Naive thymus-derived CD4-positive, alpha-beta T cell (primary cell): Measurements from ENCODE around the gene SESN1. TPM values are rescaled to one million over a fixed set of nuclear protein-coding genes. Genes with fewer than 3 reads are reported as not detected.

Source experiments
- ATAC-seq: fragments of 150-1000 bp; cut with Tn5 transposase; 2 replicates; pipeline ENCODE4 v1.10.0; 2021; ENCODE audit warnings: mild to moderate bottlenecking, moderate library complexity
- CTCF ChIA-PET: fragments of 350-600 bp; sonication (Branson Sonifier 250); formaldehyde crosslinking; loops from one replicate; lab custom pipeline; 2021; ENCODE audit warnings: antibody characterized with exemption; lab: Charles Lee
- POLR2A ChIA-PET: fragments of 350-600 bp; sonication (Branson Sonifier 250); formaldehyde crosslinking; loops from one replicate; lab custom pipeline; 2021; ENCODE audit warnings: antibody characterized with exemption, inconsistent platforms; lab: Charles Lee
- DNase-seq, 9 donors: peaks; one replicate each; pipeline versions ENCODE4 v3.0.0 to v3.0.0-alpha.2; 2020 to 2022; ENCODE audit warnings: mixed read lengths in 1 of 9
- H3K27ac ChIP-seq: one replicate; pipeline ENCODE4 v1.7.0; 2013; ENCODE audit warnings: mild to moderate bottlenecking, low read depth, low read length, moderate library complexity
- H3K27me3 ChIP-seq, 2 donors: one replicate each; pipeline ENCODE4 v1.7.0; 2013; ENCODE audit warnings: low read length in 2 of 2, mild to moderate bottlenecking in 2 of 2, moderate library complexity in 2 of 2; ENCODE audit not compliant: control insufficient read depth in 2 of 2, insufficient read depth in 2 of 2
- H3K36me3 ChIP-seq, 3 experiments: 1 replicate in 2 of 3; 2 replicates in 1 of 3; pipeline ENCODE4 v1.7.0; 2013; ENCODE audit warnings: low read length in 3 of 3, mild to moderate bottlenecking in 3 of 3, moderate library complexity in 1 of 3; ENCODE audit not compliant: insufficient read depth in 3 of 3, control insufficient read depth in 2 of 3
- H3K4me1 ChIP-seq, 2 donors: one replicate each; pipeline ENCODE4 v1.7.0; 2013; ENCODE audit warnings: low read length in 2 of 2, mild to moderate bottlenecking in 2 of 2, moderate library complexity in 1 of 2; ENCODE audit not compliant: control insufficient read depth in 2 of 2, insufficient read depth in 2 of 2
- H3K4me3 ChIP-seq: 2 replicates; pipeline ENCODE4 v1.7.0; 2013; ENCODE audit warnings: mild to moderate bottlenecking, low read length
- H3K9me3 ChIP-seq, 3 experiments: 1 replicate in 2 of 3; 2 replicates in 1 of 3; pipeline ENCODE4 v1.7.0; 2013; ENCODE audit warnings: low read length in 3 of 3; ENCODE audit not compliant: control insufficient read depth in 2 of 3
- H3K27ac Mint-ChIP-seq, 9 donors: one replicate each; pipeline ENCODE4 v1.8.0; 2020 to 2022; ENCODE audit warnings: mixed read lengths in 9 of 9, mild to moderate bottlenecking in 8 of 9, moderate library complexity in 5 of 9, inconsistent platforms in 2 of 9
- H3K27me3 Mint-ChIP-seq, 5 donors: one replicate each; pipeline ENCODE4 v1.8.0; 2021 to 2022; ENCODE audit warnings: mixed read lengths in 5 of 5, mild to moderate bottlenecking in 1 of 5
- H3K36me3 Mint-ChIP-seq, 5 donors: one replicate each; pipeline ENCODE4 v1.8.0; 2020 to 2022; ENCODE audit warnings: mixed read lengths in 5 of 5, mild to moderate bottlenecking in 3 of 5, inconsistent platforms in 1 of 5
- H3K4me1 Mint-ChIP-seq, 7 donors: one replicate each; pipeline ENCODE4 v1.8.0; 2020 to 2022; ENCODE audit warnings: mixed read lengths in 7 of 7, mild to moderate bottlenecking in 3 of 7, inconsistent platforms in 1 of 7
- H3K4me3 Mint-ChIP-seq, 10 donors: one replicate each; pipeline ENCODE4 v1.8.0; 2020 to 2022; ENCODE audit warnings: mild to moderate bottlenecking in 10 of 10, mixed read lengths in 10 of 10, moderate library complexity in 6 of 10, inconsistent platforms in 2 of 10
- H3K9me3 Mint-ChIP-seq, 11 donors: one replicate each; pipeline ENCODE4 v1.8.0; 2020 to 2022; ENCODE audit warnings: mixed read lengths in 11 of 11, mild to moderate bottlenecking in 4 of 11, inconsistent platforms in 1 of 11, moderate library complexity in 1 of 11
- intact Hi-C, 2 donors: fragments of 100-400 bp; cut with micrococcal nuclease; formaldehyde crosslinking; loops; one replicate each; pipeline ENCODE4 v1.15.1; 2023
- polyA plus RNA-seq, 2 donors: library from polyadenylated mRNA; unstranded; fragments of 300-500 nt; fragmentation: Illumina TruSeq; gene quantifications; one replicate each; pipeline ENCODE4 v1.2.3, GENCODE V29; 2021
- total RNA-seq, 6 experiments: library from RNA in 5 of 6; stranded (reverse) in 5 of 6; gene quantifications; 1 replicate in 5 of 6; 2 replicates in 1 of 6; pipeline ENCODE4 v1.2.3 and lab custom pipeline; 2021 to 2026

The SESN1 gene
- total and polyA plus RNA-seq, 7 experiments from 2014 or later, result 16.5 to 61.8 (median 37.2) TPM

DNA sequence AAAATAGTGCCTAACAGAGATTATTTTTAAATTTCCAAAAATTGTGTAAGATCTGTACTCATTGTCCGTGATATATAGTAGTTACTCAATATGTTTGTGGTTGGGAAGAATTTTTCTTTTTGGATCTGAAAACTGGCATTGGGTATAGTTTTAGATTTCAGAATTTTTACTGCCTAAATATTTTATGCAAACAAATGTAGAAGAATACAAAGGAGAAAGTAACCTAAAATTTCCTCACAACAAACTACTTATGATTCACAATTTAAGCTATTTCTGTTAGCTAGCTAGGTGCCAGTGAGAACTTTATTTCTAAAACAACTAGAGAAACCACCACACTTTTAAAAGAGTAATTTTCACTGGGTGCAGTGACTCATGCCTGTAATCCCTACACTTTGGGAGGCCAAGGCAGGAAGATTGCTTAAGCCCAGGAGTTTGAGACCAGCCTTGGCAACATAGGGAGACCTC lies 38.8 kb downstream of the SESN1 start:
- intact Hi-C loops, result loop anchor here in 1 of 2 donors (5.0 kb wide), 1 partner anchor 114 kb away; no protein-coding TSS in a partner anchor
- ChIA-PET POLR2A (interaction anchor here (1.6 kb wide), 1 partner anchor 46 kb away, joined by 8 read pairs; no protein-coding TSS in a partner anchor), CTCF (no interaction called here)
- peaks cover 0 to 5% (median 3%) of the 10 kb centered on the region in 5 donors for H3K36me3 Mint-ChIP-seq
- no peak overlapping the region for H3K4me3 ChIP-seq
- H3K4me3 Mint-ChIP-seq, result no peak overlapping the region
- ATAC-seq, result no peak
- H3K9me3 ChIP-seq, result no peaks in the 10 kb centered on the region
- H3K27me3 ChIP-seq, result no peaks in the 10 kb centered on the region
- DNase-seq, result no peak
- H3K9me3 Mint-ChIP-seq, result no peaks in the 10 kb centered on the region
- no peaks in the 10 kb centered on the region for H3K36me3 ChIP-seq
- H3K27me3 Mint-ChIP-seq, result peaks cover 0 to 16% (median 0%) of the 10 kb centered on the region in 5 donors
- H3K27ac ChIP-seq, result no peak overlapping the region
- peaks cover 11 to 68% (median 39%) of the 10 kb centered on the region in 7 donors for H3K4me1 Mint-ChIP-seq
- no peak overlapping the region for H3K27ac Mint-ChIP-seq
- peaks cover 13 to 14% of the 10 kb centered on the region in 2 donors for H3K4me1 ChIP-seq

DNA sequence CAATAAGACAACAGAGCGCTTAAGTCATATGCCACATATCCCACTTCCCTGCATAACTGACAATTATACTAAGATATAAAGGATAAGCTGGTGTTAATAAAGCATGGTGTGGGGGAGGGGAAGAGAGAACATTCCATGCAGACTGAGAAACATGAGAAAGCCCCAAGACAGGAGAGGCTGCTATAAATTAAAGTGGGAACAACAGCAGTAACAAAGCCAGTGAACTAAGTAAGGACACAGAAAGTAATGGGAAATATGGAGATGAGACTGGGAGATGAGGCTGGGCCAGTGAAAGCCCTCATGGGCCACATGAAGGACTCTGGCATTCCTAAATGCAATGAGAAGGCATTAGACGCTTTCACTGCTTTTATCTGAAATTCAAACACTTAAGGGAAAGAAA lies 41.3 kb downstream of the SESN1 start:
- ATAC-seq (no peak), DNase-seq (no peak)
- Histone ChIP-seq H3K36me3 (no peaks in the 10 kb centered on the region), H3K4me3 (no peak overlapping the region), H3K27me3 (no peaks in the 10 kb centered on the region), H3K4me1 (peaks cover 0 to 10% of the 10 kb centered on the region in 2 donors), H3K27ac (no peak overlapping the region), H3K9me3 (no peaks in the 10 kb centered on the region)
- CTCF ChIA-PET, result interaction anchor here (3.0 kb wide), 1 partner anchor 19 kb away, joined by 13 read pairs; no protein-coding TSS in a partner anchor
- Mint-ChIP-seq H3K4me1 (peaks cover under 1 to 64% (median 30%) of the 10 kb centered on the region in 7 donors), H3K9me3 (peaks cover 0 to 3% (median 0%) of the 10 kb centered on the region in 11 donors), H3K27ac (no peak overlapping the region), H3K27me3 (peaks cover 0 to 28% (median 0%) of the 10 kb centered on the region in 5 donors), H3K36me3 (peaks cover 0 to 7% (median 3%) of the 10 kb centered on the region in 5 donors), H3K4me3 (no peak overlapping the region)
- intact Hi-C loops, result no loop called here
- POLR2A ChIA-PET, result no interaction called here

DNA sequence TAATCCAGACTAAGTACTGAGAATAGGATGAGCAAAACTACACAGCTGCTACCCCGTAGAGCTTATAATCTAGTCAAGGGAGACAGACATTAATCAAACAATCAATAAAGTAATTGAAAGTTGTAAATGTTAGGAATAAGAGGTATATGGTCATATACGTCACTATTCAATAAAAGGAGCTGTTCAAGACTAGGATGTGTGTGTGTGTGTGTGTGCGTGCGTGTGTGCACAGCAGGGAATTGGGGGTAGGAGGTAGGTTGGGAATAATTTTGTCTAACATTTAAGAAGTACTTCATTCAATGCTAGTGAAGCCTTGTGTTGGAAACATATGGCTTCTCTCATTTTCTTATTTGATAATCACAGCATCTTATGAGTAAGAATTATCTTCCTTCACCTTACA lies 41.8 kb downstream of the SESN1 start:
- peaks cover 0 to 7% (median 5%) of the 10 kb centered on the region in 5 donors for H3K36me3 Mint-ChIP-seq
- no peaks in the 10 kb centered on the region for H3K27me3 ChIP-seq
- H3K36me3 ChIP-seq, result no peaks in the 10 kb centered on the region
- ChIA-PET CTCF (interaction anchor here (0.8 to 3.0 kb wide), 2 partner anchors 14 to 19 kb away, joined by 4 to 13 read pairs; no protein-coding TSS in a partner anchor), POLR2A (no interaction called here)
- ATAC-seq (no peak), DNase-seq (no peak)
- no peak overlapping the region for H3K27ac ChIP-seq
- H3K9me3 Mint-ChIP-seq, result peaks cover 0 to 3% (median 0%) of the 10 kb centered on the region in 11 donors
- H3K4me3 ChIP-seq, result no peak overlapping the region
- no peak overlapping the region for H3K4me3 Mint-ChIP-seq
- peaks cover 4 to 67% (median 33%) of the 10 kb centered on the region in 7 donors for H3K4me1 Mint-ChIP-seq
- H3K27me3 Mint-ChIP-seq, result peaks cover 0 to 28% (median 0%) of the 10 kb centered on the region in 5 donors
- no peak overlapping the region for H3K27ac Mint-ChIP-seq
- no peaks in the 10 kb centered on the region for H3K9me3 ChIP-seq
- H3K4me1 ChIP-seq, result peaks cover 0 to 14% of the 10 kb centered on the region in 2 donors
- intact Hi-C loops, result no loop called here

DNA sequence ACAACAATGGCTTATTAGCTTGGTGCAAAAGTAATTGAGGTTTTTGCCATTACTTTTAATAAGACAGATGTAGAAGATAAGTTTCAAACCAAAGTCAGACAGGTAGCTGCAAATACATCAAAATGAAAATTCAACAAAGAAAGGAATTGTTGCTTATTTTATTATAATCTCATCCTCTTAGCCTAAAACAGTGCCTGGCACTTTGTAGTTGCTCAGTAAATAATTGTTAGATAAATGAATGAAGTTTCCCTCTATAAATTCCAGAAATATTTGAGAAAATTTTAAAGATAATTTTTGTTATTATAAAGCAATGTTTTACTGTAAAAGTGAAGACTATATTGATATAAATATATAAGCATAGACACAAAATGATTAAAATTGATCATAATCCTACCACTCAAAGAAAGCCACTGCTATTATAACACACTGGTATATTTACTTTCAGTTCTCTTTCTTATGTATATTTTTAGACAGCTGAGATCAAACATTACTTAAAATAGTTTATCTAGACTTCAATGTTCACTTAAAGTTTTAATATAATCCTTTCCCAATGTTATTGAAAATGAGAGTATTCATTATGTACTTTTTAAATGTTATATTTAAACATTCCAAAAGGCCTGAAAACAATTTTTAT lies 42.5 kb downstream of the SESN1 start:
- no peak for ATAC-seq
- ChIA-PET CTCF (interaction anchor here (0.8 to 3.0 kb wide), 2 partner anchors 15 to 20 kb away, joined by 4 to 13 read pairs; no protein-coding TSS in a partner anchor), POLR2A (interaction anchor here (0.6 kb wide), 2 partner anchors 39 to 215 kb away, joined by 3 read pairs; no protein-coding TSS in a partner anchor)
- Histone ChIP-seq H3K36me3 (no peaks in the 10 kb centered on the region), H3K4me3 (no peak overlapping the region), H3K27me3 (no peaks in the 10 kb centered on the region), H3K4me1 (peaks cover 0 to 14% of the 10 kb centered on the region in 2 donors), H3K9me3 (no peaks in the 10 kb centered on the region), H3K27ac (no peak overlapping the region)
- Mint-ChIP-seq H3K4me3 (no peak overlapping the region), H3K36me3 (peaks cover 0 to 7% (median 5%) of the 10 kb centered on the region in 5 donors), H3K27ac (no peak overlapping the region), H3K9me3 (peaks cover 0 to 3% (median 0%) of the 10 kb centered on the region in 11 donors), H3K4me1 (peaks cover 4 to 60% (median 33%) of the 10 kb centered on the region in 7 donors), H3K27me3 (peaks cover 0 to 28% (median 0%) of the 10 kb centered on the region in 5 donors)
- intact Hi-C loops, result no loop called here
- DNase-seq, result no peak

DNA sequence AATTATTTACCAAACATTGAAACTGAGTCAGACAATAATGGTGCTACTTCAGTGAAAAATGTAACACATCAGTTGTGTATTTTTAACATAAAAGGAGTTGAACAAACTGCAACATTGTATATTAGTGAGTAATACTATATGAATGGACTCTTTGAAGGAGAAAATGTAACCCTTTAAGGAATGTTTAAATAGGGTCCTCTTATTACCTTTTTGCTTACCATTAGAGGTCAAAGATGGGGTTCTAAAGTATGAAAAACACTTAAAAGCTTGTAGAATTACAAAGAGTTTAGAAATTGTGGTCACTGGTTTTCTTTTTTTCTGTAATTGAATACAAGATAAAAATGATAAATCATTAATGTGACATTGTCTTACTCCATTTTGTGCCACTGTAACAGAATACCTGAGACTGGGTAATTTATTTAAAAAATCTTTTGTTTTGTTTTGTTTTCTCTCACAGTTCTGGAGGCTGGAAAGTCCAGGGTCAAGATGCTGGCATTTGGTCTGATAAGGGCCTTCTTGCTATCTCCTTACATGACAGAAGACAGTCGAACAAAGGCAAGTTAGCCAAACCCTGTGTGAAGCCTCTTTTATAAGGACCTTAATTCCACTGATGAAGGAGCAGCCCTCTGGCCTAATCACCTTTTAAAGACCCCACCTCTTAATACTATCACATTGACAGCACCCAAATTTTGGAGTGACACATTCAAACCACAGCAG lies 43.2 kb downstream of the SESN1 start:
- Histone ChIP-seq H3K4me1 (peaks cover 0 to 14% of the 10 kb centered on the region in 2 donors), H3K27me3 (no peaks in the 10 kb centered on the region), H3K9me3 (no peaks in the 10 kb centered on the region), H3K4me3 (no peak overlapping the region), H3K36me3 (no peaks in the 10 kb centered on the region), H3K27ac (no peak overlapping the region)
- intact Hi-C loops, result loop anchor here in 1 of 2 donors (2.0 kb wide), 1 partner anchor 15 kb away; no protein-coding TSS in a partner anchor
- ATAC-seq, result no peak
- CTCF ChIA-PET, result interaction anchor here (0.6 to 3.0 kb wide), 3 partner anchors 21 to 207 kb away, joined by 3 to 13 read pairs (median 3); no protein-coding TSS in a partner anchor
- Mint-ChIP-seq H3K36me3 (peaks cover 0 to 7% (median 0%) of the 10 kb centered on the region in 5 donors), H3K27me3 (peaks cover 0 to 28% (median 0%) of the 10 kb centered on the region in 5 donors), H3K4me3 (no peak overlapping the region), H3K9me3 (peaks cover 0 to 3% (median 0%) of the 10 kb centered on the region in 11 donors), H3K4me1 (peaks cover 4 to 53% (median 28%) of the 10 kb centered on the region in 7 donors), H3K27ac (no peak overlapping the region)
- no peak for DNase-seq
- POLR2A ChIA-PET, result interaction anchor here (0.6 kb wide), 3 partner anchors 19 to 214 kb away, joined by 3 to 6 read pairs (median 3); no protein-coding TSS in a partner anchor
